Mesenchymal stem cell (in vitro differentiated cells and primary cell): ENCODE data around the gene TREML1. TPM values are rescaled to one million over a fixed set of nuclear protein-coding genes. Genes with fewer than 3 reads are reported as not detected.

Experiments used
- DNase-seq: peaks from one replicate; pipeline ENCODE4 v3.0.0-alpha.2; 2013
- H2AFZ ChIP-seq: one replicate; pipeline ENCODE4 v1.6.1; 2013; ENCODE audit warnings: low read depth, mild to moderate bottlenecking, control low read depth, inconsistent platforms, low read length, moderate library complexity
- H2AK5ac ChIP-seq: 2 replicates; pipeline ENCODE4 v1.6.1; 2013; ENCODE audit warnings: low read length, moderate library complexity, mild to moderate bottlenecking, inconsistent platforms; ENCODE audit not compliant: severe bottlenecking
- H2BK120ac ChIP-seq: one replicate; pipeline ENCODE4 v1.6.1; 2013; ENCODE audit warnings: low read depth, mild to moderate bottlenecking, inconsistent platforms, low read length, moderate library complexity
- H2BK12ac ChIP-seq, 2 experiments: one replicate each; pipeline ENCODE4 v1.6.1; 2013; ENCODE audit warnings: inconsistent platforms in 2 of 2, low read length in 2 of 2, mild to moderate bottlenecking in 2 of 2, moderate library complexity in 2 of 2, control low read depth in 1 of 2
- H2BK15ac ChIP-seq: one replicate; pipeline ENCODE4 v1.6.1; 2013; ENCODE audit warnings: mild to moderate bottlenecking, low read depth, inconsistent platforms; ENCODE audit not compliant: poor library complexity, severe bottlenecking
- H2BK5ac ChIP-seq: 2 replicates; pipeline ENCODE4 v1.6.1; 2013; ENCODE audit warnings: low read depth, mild to moderate bottlenecking, low read length, control low read depth, inconsistent platforms; ENCODE audit not compliant: poor library complexity, severe bottlenecking
- H3K14ac ChIP-seq, 2 experiments: one replicate each; pipeline ENCODE4 v1.6.1; 2013; ENCODE audit warnings: inconsistent platforms in 2 of 2, low read length in 2 of 2, control low read depth in 1 of 2, mild to moderate bottlenecking in 1 of 2, moderate library complexity in 1 of 2
- H3K18ac ChIP-seq, 2 experiments: one replicate each; pipeline ENCODE4 v1.6.1; 2013; ENCODE audit warnings: inconsistent platforms in 2 of 2, low read length in 2 of 2, control low read depth in 1 of 2, low read depth in 1 of 2, mild to moderate bottlenecking in 1 of 2
- H3K23ac ChIP-seq, 2 experiments: one replicate each; pipeline ENCODE4 v1.6.1; 2013; ENCODE audit warnings: inconsistent platforms in 2 of 2, low read length in 2 of 2, mild to moderate bottlenecking in 2 of 2, moderate library complexity in 2 of 2, control low read depth in 1 of 2
- H3K27ac ChIP-seq: 2 replicates; pipeline ENCODE4 v1.5.1; 2013; ENCODE audit warnings: mild to moderate bottlenecking, moderate library complexity, low read length, control low read depth, inconsistent platforms; ENCODE audit not compliant: poor library complexity, severe bottlenecking
- H3K27me3 ChIP-seq, 2 experiments: 2 replicates each; pipeline versions ENCODE4 v1.6.1 to v1.7.0; 2013; ENCODE audit warnings: low read length in 2 of 2, mild to moderate bottlenecking in 2 of 2, moderate library complexity in 2 of 2, control low read depth in 1 of 2, inconsistent platforms in 1 of 2; ENCODE audit not compliant: control insufficient read depth in 1 of 2, insufficient read depth in 1 of 2
- H3K36me3 ChIP-seq, 2 experiments: 2 replicates each; pipeline versions ENCODE4 v1.6.1 to v1.7.0; 2013; ENCODE audit warnings: low read length in 2 of 2, control low read depth in 1 of 2, inconsistent platforms in 1 of 2, low read depth in 1 of 2, mild to moderate bottlenecking in 1 of 2; ENCODE audit not compliant: insufficient read depth in 2 of 2, control insufficient read depth in 1 of 2
- H3K4ac ChIP-seq, 2 experiments: one replicate each; pipeline ENCODE4 v1.6.1; 2013; ENCODE audit warnings: inconsistent platforms in 2 of 2, low read length in 2 of 2, mild to moderate bottlenecking in 2 of 2, moderate library complexity in 2 of 2, control low read depth in 1 of 2, low read depth in 1 of 2
- H3K4me1 ChIP-seq: 2 replicates; pipeline ENCODE4 v1.6.1; 2013; ENCODE audit warnings: low read depth, low read length, control low read depth; ENCODE audit not compliant: control insufficient read depth, insufficient read depth
- H3K4me2 ChIP-seq: 2 replicates; pipeline ENCODE4 v1.6.1; 2013; ENCODE audit warnings: low read length, mild to moderate bottlenecking, inconsistent platforms; ENCODE audit not compliant: poor library complexity, severe bottlenecking
- H3K4me3 ChIP-seq, 2 experiments: 2 replicates each; pipeline versions ENCODE4 v1.5.1 to v1.7.0; 2013; ENCODE audit warnings: low read length in 2 of 2, mild to moderate bottlenecking in 2 of 2, control low read depth in 1 of 2, low read depth in 1 of 2; ENCODE audit not compliant: insufficient read depth in 1 of 2
- H3K79me1 ChIP-seq: replicated peaks from 2 replicates; pipeline ENCODE4 v1.6.1; 2013; ENCODE audit warnings: mild to moderate bottlenecking, control low read depth, low read length, inconsistent platforms; ENCODE audit not compliant: poor library complexity, severe bottlenecking
- H3K9ac ChIP-seq: 2 replicates; pipeline ENCODE4 v1.7.0; 2013; ENCODE audit warnings: mild to moderate bottlenecking, low read length, moderate library complexity
- H3K9me3 ChIP-seq: 2 replicates; pipeline ENCODE4 v1.7.0; 2013; ENCODE audit warnings: mild to moderate bottlenecking, low read length; ENCODE audit not compliant: control insufficient read depth
- H4K8ac ChIP-seq: one replicate; pipeline ENCODE4 v1.6.1; 2013; ENCODE audit warnings: inconsistent platforms, mild to moderate bottlenecking, low read length, moderate library complexity
- H4K91ac ChIP-seq: one replicate; pipeline ENCODE4 v1.6.1; 2013; ENCODE audit warnings: mild to moderate bottlenecking, low read length, inconsistent platforms
- WGBS: methylation state at CpG from one replicate; pipeline ENCODE4 v1.1.7; 2013; ENCODE audit warnings: mixed read lengths; 5-methylcytosine and 5-hydroxymethylcytosine counted together
- polyA plus RNA-seq, 2 experiments: library from polyadenylated mRNA; stranded (reverse); fragments of 200-250 nt; gene quantifications; one replicate each; pipeline ENCODE4 v1.2.3, GENCODE V29; 2013

The TREML1 gene
- not detected for polyA plus RNA-seq (2013, experiment 1 of 2)
- not detected for polyA plus RNA-seq (2013, experiment 2 of 2)

GRCh38 chr6:41153992-41154625, at the start of gene TREML1:
Gene TREML1 (minus strand): TSS chr6:41154347. CDS start chr6:41154288, 59 bp downstream.
- Histone ChIP-seq H4K91ac (no peak within 1 kb of the TSS), H2BK120ac (no peak within 1 kb of the TSS), H4K8ac (no peak within 1 kb of the TSS), H2BK12ac (no peak within 1 kb of the TSS), H3K23ac (no peak within 1 kb of the TSS), H3K4me2 (no peak within 1 kb of the TSS), H3K4ac (no peak within 1 kb of the TSS), H3K4me3 (no peak within 1 kb of the TSS), H3K9ac (no peak within 1 kb of the TSS), H3K79me1 (no peaks in the 10 kb centered on the region), H3K14ac (no peak within 1 kb of the TSS), H2AFZ (no peak within 1 kb of the TSS), H3K27me3 (peaks cover 5 to 23% of the 10 kb centered on the region in 2 experiments), H3K4me1 (peaks cover 12% of the 10 kb centered on the region), H3K18ac (no peak within 1 kb of the TSS), H2BK5ac (no peak within 1 kb of the TSS), H2AK5ac (no peak within 1 kb of the TSS), H3K27ac (no peak within 1 kb of the TSS), H2BK15ac (no peak within 1 kb of the TSS), H3K9me3 (no peaks in the 10 kb centered on the region), H3K36me3 (peaks cover 0 to 14% of the 10 kb centered on the region in 2 experiments)
- 67% methylated on average over 5 of the region's 5 CpGs for WGBS
- no peak for DNase-seq

- Histone ChIP-seq H2AK5ac (no peak overlapping the region), H3K9ac (no peak overlapping the region), H3K9me3 (no peaks in the 10 kb centered on the region), H3K14ac (no peak overlapping the region), H2BK12ac (no peak overlapping the region), H3K27me3 (peaks cover 0 to 23% of the 10 kb centered on the region in 2 experiments), H3K18ac (no peak overlapping the region), H3K4ac (no peak overlapping the region), H3K27ac (no peak overlapping the region), H2BK5ac (no peak overlapping the region), H3K4me3 (no peak overlapping the region), H4K91ac (peak overlapping the region; percentile 11), H2BK15ac (no peak overlapping the region), H2AFZ (no peak overlapping the region), H3K4me1 (no peaks in the 10 kb centered on the region), H4K8ac (no peak overlapping the region), H2BK120ac (no peak overlapping the region), H3K4me2 (no peak overlapping the region), H3K36me3 (no peaks in the 10 kb centered on the region), H3K79me1 (no peaks in the 10 kb centered on the region), H3K23ac (no peak overlapping the region)
- 65% methylated on average over 8 of the region's 8 CpGs for WGBS
- DNase-seq = no peak
Measured at GRCh38 chr6:41201764-41202173, 47.6 kb upstream of the TREML1 start.

GRCh38 chr6:41200901-41201763, 47.0 kb upstream of the TREML1 start, which contains the start of gene TREML2:
Gene TREML2 (minus strand): TSS chr6:41201149. CDS start chr6:41201008, 141 bp downstream.
- Histone ChIP-seq H2BK15ac (peak within 1 kb of the TSS; percentile 4), H3K4ac (no peak within 1 kb of the TSS), H3K9ac (no peak within 1 kb of the TSS), H4K8ac (no peak within 1 kb of the TSS), H3K27ac (no peak within 1 kb of the TSS), H3K14ac (no peak within 1 kb of the TSS), H3K23ac (no peak within 1 kb of the TSS), H2BK12ac (no peak within 1 kb of the TSS), H3K36me3 (no peaks in the 10 kb centered on the region), H3K4me3 (no peak within 1 kb of the TSS), H3K4me1 (no peaks in the 10 kb centered on the region), H2BK5ac (no peak within 1 kb of the TSS), H3K9me3 (no peaks in the 10 kb centered on the region), H2BK120ac (no peak within 1 kb of the TSS), H3K27me3 (peaks cover 0 to 29% of the 10 kb centered on the region in 2 experiments), H3K79me1 (no peaks in the 10 kb centered on the region), H3K4me2 (no peak within 1 kb of the TSS), H2AK5ac (no peak within 1 kb of the TSS), H4K91ac (peak within 1 kb of the TSS; percentile 11), H2AFZ (no peak within 1 kb of the TSS), H3K18ac (no peak within 1 kb of the TSS)
- DNase-seq = no peak
- WGBS = 76% methylated on average over 12 of the region's 12 CpGs

GRCh38 chr6:41200296-41200900, 46.3 kb upstream of the TREML1 start:
- peak; percentile 24 for DNase-seq
- H3K79me1 ChIP-seq = no peaks in the 10 kb centered on the region
- H3K27me3 ChIP-seq = peaks cover 5 to 37% of the 10 kb centered on the region in 2 experiments
- no peak overlapping the region for H3K4me2 ChIP-seq
- H2AK5ac ChIP-seq = no peak overlapping the region
- H2BK120ac ChIP-seq = no peak overlapping the region
- no peak overlapping the region for H3K4ac ChIP-seq
- no peak overlapping the region for H3K27ac ChIP-seq
- H2BK5ac ChIP-seq = no peak overlapping the region
- H4K8ac ChIP-seq = no peak overlapping the region
- H4K91ac ChIP-seq = no peak overlapping the region
- H3K18ac ChIP-seq = no peak overlapping the region
- no peaks in the 10 kb centered on the region for H3K4me1 ChIP-seq
- H2BK15ac ChIP-seq = peak overlapping the region; percentile 4
- H3K9me3 ChIP-seq = no peaks in the 10 kb centered on the region
- no peak overlapping the region for H3K14ac ChIP-seq
- no peaks in the 10 kb centered on the region for H3K36me3 ChIP-seq
- no peak overlapping the region for H3K4me3 ChIP-seq
- 88% methylated on average over 1 of the region's 2 CpGs for WGBS
- no peak overlapping the region for H3K23ac ChIP-seq
- H2BK12ac ChIP-seq = no peak overlapping the region
- H3K9ac ChIP-seq = no peak overlapping the region
- no peak overlapping the region for H2AFZ ChIP-seq
